HEK293 (cell line): ENCODE data around the gene FCMR.

Experiments used
- KLF1 ChIP-seq: fragments of 450-650 bp; formaldehyde crosslinking; IDR thresholded peaks from 2 replicates; pipeline ENCODE4 v1.5.1; 2016; ENCODE audit warnings: missing biosample characterization, missing genetic modification characterization
- TRIM28 ChIP-seq: IDR thresholded peaks from 2 replicates; pipeline ENCODE4 v1.6.1; 2011; ENCODE audit warnings: low read length, control low read depth, borderline replicate concordance
- ZBTB8A ChIP-seq: fragments of 450-650 bp; formaldehyde crosslinking; IDR thresholded peaks from 2 replicates; pipeline ENCODE4 v1.5.1; 2016; ENCODE audit warnings: missing biosample characterization, missing genetic modification characterization
- ZNF239 ChIP-seq: fragments of 450-650 bp; formaldehyde crosslinking; IDR thresholded peaks from 2 replicates; pipeline ENCODE4 v1.5.1; 2016; ENCODE audit warnings: missing biosample characterization, missing genetic modification characterization
- ZNF37A ChIP-seq: fragments of 450-650 bp; IDR thresholded peaks from 2 replicates; pipeline ENCODE4 v1.5.1; 2018; ENCODE audit warnings: missing biosample characterization, missing genetic modification characterization
- ZNF548 ChIP-seq: fragments of 450-650 bp; formaldehyde crosslinking; IDR thresholded peaks from 2 replicates; pipeline ENCODE4 v1.5.1; 2016; ENCODE audit warnings: missing biosample characterization, missing genetic modification characterization
- ZNF830 ChIP-seq: fragments of 450-650 bp; IDR thresholded peaks from 2 replicates; pipeline ENCODE4 v1.5.0; 2018; ENCODE audit warnings: missing biosample characterization, missing genetic modification characterization, low read depth, mild to moderate bottlenecking, moderate library complexity
- TF ChIP-seq, protein P1 (sequence below): fragments of 450-650 bp; formaldehyde crosslinking; IDR thresholded peaks from 2 replicates; pipeline ENCODE4 v1.5.1; 2016; ENCODE audit warnings: missing biosample characterization, missing genetic modification characterization
- TF ChIP-seq, protein P2 (sequence below): fragments of 450-650 bp; formaldehyde crosslinking; IDR thresholded peaks from 2 replicates; pipeline ENCODE4 v1.5.1; 2016; ENCODE audit warnings: missing biosample characterization, missing genetic modification characterization, low read depth
- TF ChIP-seq, protein P3 (sequence below): fragments of 450-650 bp; formaldehyde crosslinking; IDR thresholded peaks from 2 replicates; pipeline ENCODE4 v1.5.1; 2016; ENCODE audit warnings: missing biosample characterization, missing genetic modification characterization
- TF ChIP-seq, protein P4 (sequence below): fragments of 450-650 bp; formaldehyde crosslinking; IDR thresholded peaks from 2 replicates; pipeline ENCODE4 v1.5.1; 2016; ENCODE audit warnings: missing biosample characterization, missing genetic modification characterization

DNA sequence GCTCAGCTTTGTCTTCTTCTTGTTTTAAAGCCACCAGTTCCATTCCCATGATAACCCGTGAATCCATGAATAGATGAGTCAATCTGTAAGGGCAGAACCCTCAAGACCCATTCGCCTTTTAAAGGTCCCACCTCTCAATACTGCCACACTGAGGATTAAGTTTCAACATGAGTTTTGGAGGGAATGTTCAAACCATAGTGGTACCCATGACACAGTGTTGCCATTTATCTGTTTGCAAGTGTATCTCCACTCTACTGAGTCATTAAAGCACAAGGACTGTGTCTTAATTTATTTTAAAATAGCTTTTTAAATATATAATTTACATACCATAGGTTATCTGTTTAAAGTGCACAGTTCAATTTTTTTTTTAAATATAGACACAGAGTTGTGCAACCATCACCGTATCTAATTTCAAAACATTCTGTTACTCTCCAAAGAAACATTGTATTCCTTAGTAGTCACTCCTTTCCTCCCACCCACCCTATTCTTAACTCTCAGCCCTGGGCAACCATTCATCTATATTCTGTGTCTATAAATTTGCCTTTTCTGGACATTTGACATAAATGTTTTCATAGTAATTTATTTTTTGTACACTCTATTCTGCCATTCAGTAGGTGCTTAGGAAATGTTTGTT is 29.3 kb downstream of the FCMR start:
- TF ChIP-seq, protein P1, sequence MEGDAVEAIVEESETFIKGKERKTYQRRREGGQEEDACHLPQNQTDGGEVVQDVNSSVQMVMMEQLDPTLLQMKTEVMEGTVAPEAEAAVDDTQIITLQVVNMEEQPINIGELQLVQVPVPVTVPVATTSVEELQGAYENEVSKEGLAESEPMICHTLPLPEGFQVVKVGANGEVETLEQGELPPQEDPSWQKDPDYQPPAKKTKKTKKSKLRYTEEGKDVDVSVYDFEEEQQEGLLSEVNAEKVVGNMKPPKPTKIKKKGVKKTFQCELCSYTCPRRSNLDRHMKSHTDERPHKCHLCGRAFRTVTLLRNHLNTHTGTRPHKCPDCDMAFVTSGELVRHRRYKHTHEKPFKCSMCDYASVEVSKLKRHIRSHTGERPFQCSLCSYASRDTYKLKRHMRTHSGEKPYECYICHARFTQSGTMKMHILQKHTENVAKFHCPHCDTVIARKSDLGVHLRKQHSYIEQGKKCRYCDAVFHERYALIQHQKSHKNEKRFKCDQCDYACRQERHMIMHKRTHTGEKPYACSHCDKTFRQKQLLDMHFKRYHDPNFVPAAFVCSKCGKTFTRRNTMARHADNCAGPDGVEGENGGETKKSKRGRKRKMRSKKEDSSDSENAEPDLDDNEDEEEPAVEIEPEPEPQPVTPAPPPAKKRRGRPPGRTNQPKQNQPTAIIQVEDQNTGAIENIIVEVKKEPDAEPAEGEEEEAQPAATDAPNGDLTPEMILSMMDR: no peak
- TF ChIP-seq ZNF37A (no peak), TRIM28 (no peak), KLF1 (tag by site-specific recombination) (no peak), ZNF548 (tag by site-specific recombination) (no peak), ZNF239 (tag by site-specific recombination) (no peak), ZBTB8A (tag by site-specific recombination) (no peak), ZNF830 (no peak)
- TF ChIP-seq, protein P2, sequence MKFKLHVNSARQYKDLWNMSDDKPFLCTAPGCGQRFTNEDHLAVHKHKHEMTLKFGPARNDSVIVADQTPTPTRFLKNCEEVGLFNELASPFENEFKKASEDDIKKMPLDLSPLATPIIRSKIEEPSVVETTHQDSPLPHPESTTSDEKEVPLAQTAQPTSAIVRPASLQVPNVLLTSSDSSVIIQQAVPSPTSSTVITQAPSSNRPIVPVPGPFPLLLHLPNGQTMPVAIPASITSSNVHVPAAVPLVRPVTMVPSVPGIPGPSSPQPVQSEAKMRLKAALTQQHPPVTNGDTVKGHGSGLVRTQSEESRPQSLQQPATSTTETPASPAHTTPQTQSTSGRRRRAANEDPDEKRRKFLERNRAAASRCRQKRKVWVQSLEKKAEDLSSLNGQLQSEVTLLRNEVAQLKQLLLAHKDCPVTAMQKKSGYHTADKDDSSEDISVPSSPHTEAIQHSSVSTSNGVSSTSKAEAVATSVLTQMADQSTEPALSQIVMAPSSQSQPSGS (tag by site-specific recombination): no peak
- TF ChIP-seq, protein P3, sequence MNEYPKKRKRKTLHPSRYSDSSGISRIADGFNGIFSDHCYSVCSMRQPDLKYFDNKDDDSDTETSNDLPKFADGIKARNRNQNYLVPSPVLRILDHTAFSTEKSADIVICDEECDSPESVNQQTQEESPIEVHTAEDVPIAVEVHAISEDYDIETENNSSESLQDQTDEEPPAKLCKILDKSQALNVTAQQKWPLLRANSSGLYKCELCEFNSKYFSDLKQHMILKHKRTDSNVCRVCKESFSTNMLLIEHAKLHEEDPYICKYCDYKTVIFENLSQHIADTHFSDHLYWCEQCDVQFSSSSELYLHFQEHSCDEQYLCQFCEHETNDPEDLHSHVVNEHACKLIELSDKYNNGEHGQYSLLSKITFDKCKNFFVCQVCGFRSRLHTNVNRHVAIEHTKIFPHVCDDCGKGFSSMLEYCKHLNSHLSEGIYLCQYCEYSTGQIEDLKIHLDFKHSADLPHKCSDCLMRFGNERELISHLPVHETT (tag by site-specific recombination): no peak
- TF ChIP-seq, protein P4, sequence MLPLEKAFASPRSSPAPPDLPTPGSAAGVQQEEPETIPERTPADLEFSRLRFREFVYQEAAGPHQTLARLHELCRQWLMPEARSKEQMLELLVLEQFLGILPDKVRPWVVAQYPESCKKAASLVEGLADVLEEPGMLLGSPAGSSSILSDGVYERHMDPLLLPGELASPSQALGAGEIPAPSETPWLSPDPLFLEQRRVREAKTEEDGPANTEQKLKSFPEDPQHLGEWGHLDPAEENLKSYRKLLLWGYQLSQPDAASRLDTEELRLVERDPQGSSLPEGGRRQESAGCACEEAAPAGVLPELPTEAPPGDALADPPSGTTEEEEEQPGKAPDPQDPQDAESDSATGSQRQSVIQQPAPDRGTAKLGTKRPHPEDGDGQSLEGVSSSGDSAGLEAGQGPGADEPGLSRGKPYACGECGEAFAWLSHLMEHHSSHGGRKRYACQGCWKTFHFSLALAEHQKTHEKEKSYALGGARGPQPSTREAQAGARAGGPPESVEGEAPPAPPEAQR (tag by site-specific recombination): no peak
